Measurements from ENCODE around the gene ANKRD44.

The ANKRD44 gene

GRCh38 chr2:197322143-197322542 lies 11.6 kb upstream of the ANKRD44 start:
- Histone ChIP-seq H3K14ac (ENCODE audit: low read length in 2 of 2) (no peak overlapping the region), H2BK15ac (ENCODE audit: low read depth, poor library complexity, severe bottlenecking) (no peak overlapping the region), H2BK12ac (ENCODE audit: low read length in 2 of 2) (no peak overlapping the region), H3K36me3 (ENCODE audit: control insufficient read depth in 1 of 2, insufficient read depth in 2 of 2, low read depth in 1 of 2, low read length in 2 of 2) (no peaks in the 10 kb centered on the region), H3K4me1 (ENCODE audit: control insufficient read depth, insufficient read depth, low read depth, low read length) (peaks cover 7% of the 10 kb centered on the region), H3K9ac (ENCODE audit: low read length) (no peak overlapping the region), H4K91ac (ENCODE audit: low read length) (no peak overlapping the region), H3K4me3 (ENCODE audit: insufficient read depth in 1 of 2, low read depth in 1 of 2, low read length in 2 of 2) (no peak overlapping the region), H3K18ac (ENCODE audit: low read depth in 1 of 2, low read length in 2 of 2) (no peak overlapping the region), H3K23ac (ENCODE audit: low read length in 2 of 2) (no peak overlapping the region), H2AK5ac (ENCODE audit: low read length, severe bottlenecking) (no peak overlapping the region), H3K79me1 (replicated peaks; ENCODE audit: low read length, poor library complexity, severe bottlenecking) (no peaks in the 10 kb centered on the region), H4K8ac (ENCODE audit: low read length) (no peak overlapping the region), H2BK5ac (ENCODE audit: low read depth, low read length, poor library complexity, severe bottlenecking) (no peak overlapping the region), H3K4me2 (ENCODE audit: low read length, poor library complexity, severe bottlenecking) (no peak overlapping the region), H2AFZ (ENCODE audit: low read depth, low read length) (no peak overlapping the region), H2BK120ac (ENCODE audit: low read depth, low read length) (no peak overlapping the region), H3K9me3 (ENCODE audit: control insufficient read depth, low read length) (no peaks in the 10 kb centered on the region), H3K27ac (ENCODE audit: low read length, poor library complexity, severe bottlenecking) (no peak overlapping the region), H3K27me3 (ENCODE audit: control insufficient read depth in 1 of 2, insufficient read depth in 1 of 2, low read length in 2 of 2) (peaks cover 0 to 11% of the 10 kb centered on the region in 2 experiments), H3K4ac (ENCODE audit: low read depth in 1 of 2, low read length in 2 of 2) (no peak overlapping the region)
- DNase-seq = no peak
- WGBS = 87% methylated on average over 2 of the region's 2 CpGs

GRCh38 chr2:197315371-197315770 lies 4.8 kb upstream of the ANKRD44 start:
- Histone ChIP-seq H3K4me1 (ENCODE audit: control insufficient read depth, insufficient read depth, low read depth, low read length) (peaks cover 5% of the 10 kb centered on the region), H2BK120ac (ENCODE audit: low read depth, low read length) (no peak overlapping the region)
- no peak for DNase-seq

GRCh38 chr2:197312186-197312585 lies 1.6 kb upstream of the ANKRD44 start:
- no peak overlapping the region for H3K4ac ChIP-seq (ENCODE audit: low read depth in 1 of 2, low read length in 2 of 2)
- no peak overlapping the region for H2BK12ac ChIP-seq (ENCODE audit: low read length in 2 of 2)

More at GRCh38 chr2:197315371-197315770, 4.8 kb upstream of the ANKRD44 start:
- H3K79me1 ChIP-seq (replicated peaks; ENCODE audit: low read length, poor library complexity, severe bottlenecking) = no peaks in the 10 kb centered on the region
- peaks cover 0 to 10% of the 10 kb centered on the region in 2 experiments for H3K27me3 ChIP-seq (ENCODE audit: control insufficient read depth in 1 of 2, insufficient read depth in 1 of 2, low read length in 2 of 2)
- no peaks in the 10 kb centered on the region for H3K36me3 ChIP-seq (ENCODE audit: control insufficient read depth in 1 of 2, insufficient read depth in 2 of 2, low read depth in 1 of 2, low read length in 2 of 2)
- H4K91ac ChIP-seq (ENCODE audit: low read length) = no peak overlapping the region
- H3K27ac ChIP-seq (ENCODE audit: low read length, poor library complexity, severe bottlenecking) = no peak overlapping the region
- no peak overlapping the region for H3K9ac ChIP-seq (ENCODE audit: low read length)
- H2BK5ac ChIP-seq (ENCODE audit: low read depth, low read length, poor library complexity, severe bottlenecking) = no peak overlapping the region
- H2AFZ ChIP-seq (ENCODE audit: low read depth, low read length) = no peak overlapping the region
- no peak overlapping the region for H2BK12ac ChIP-seq (ENCODE audit: low read length in 2 of 2)
- H3K23ac ChIP-seq (ENCODE audit: low read length in 2 of 2) = no peak overlapping the region
- H3K4me3 ChIP-seq (ENCODE audit: insufficient read depth in 1 of 2, low read depth in 1 of 2, low read length in 2 of 2) = no peak overlapping the region
- no peak overlapping the region for H2BK15ac ChIP-seq (ENCODE audit: low read depth, poor library complexity, severe bottlenecking)
- H4K8ac ChIP-seq (ENCODE audit: low read length) = no peak overlapping the region
- H3K18ac ChIP-seq (ENCODE audit: low read depth in 1 of 2, low read length in 2 of 2) = no peak overlapping the region
- no peak overlapping the region for H2AK5ac ChIP-seq (ENCODE audit: low read length, severe bottlenecking)
- H3K9me3 ChIP-seq (ENCODE audit: control insufficient read depth, low read length) = no peaks in the 10 kb centered on the region
- no peak overlapping the region for H3K4ac ChIP-seq (ENCODE audit: low read depth in 1 of 2, low read length in 2 of 2)
- no peak overlapping the region for H3K4me2 ChIP-seq (ENCODE audit: low read length, poor library complexity, severe bottlenecking)
- no peak overlapping the region for H3K14ac ChIP-seq (ENCODE audit: low read length in 2 of 2)

GRCh38 chr2:197311421-197312033 lies 947 bp upstream of the ANKRD44 start:
- Histone ChIP-seq H2AFZ (ENCODE audit: low read depth, low read length) (no peak overlapping the region), H3K79me1 (replicated peaks; ENCODE audit: low read length, poor library complexity, severe bottlenecking) (peaks cover 4% of the 10 kb centered on the region), H3K18ac (ENCODE audit: low read depth in 1 of 2, low read length in 2 of 2) (no peak overlapping the region), H3K14ac (ENCODE audit: low read length in 2 of 2) (no peak overlapping the region), H3K27ac (ENCODE audit: low read length, poor library complexity, severe bottlenecking) (no peak overlapping the region), H3K4ac (ENCODE audit: low read depth in 1 of 2, low read length in 2 of 2) (no peak overlapping the region), H2BK15ac (ENCODE audit: low read depth, poor library complexity, severe bottlenecking) (no peak overlapping the region), H3K27me3 (ENCODE audit: control insufficient read depth in 1 of 2, insufficient read depth in 1 of 2, low read length in 2 of 2) (peaks cover 0 to 5% of the 10 kb centered on the region in 2 experiments), H3K4me1 (ENCODE audit: control insufficient read depth, insufficient read depth, low read depth, low read length) (peaks cover 11% of the 10 kb centered on the region), H3K4me2 (ENCODE audit: low read length, poor library complexity, severe bottlenecking) (peak overlapping the region; percentile 84), H2BK5ac (ENCODE audit: low read depth, low read length, poor library complexity, severe bottlenecking) (no peak overlapping the region), H3K9ac (ENCODE audit: low read length) (peak overlapping the region; percentile 77), H4K91ac (ENCODE audit: low read length) (no peak overlapping the region), H4K8ac (ENCODE audit: low read length) (no peak overlapping the region), H2AK5ac (ENCODE audit: low read length, severe bottlenecking) (no peak overlapping the region), H3K4me3 (ENCODE audit: insufficient read depth in 1 of 2, low read depth in 1 of 2, low read length in 2 of 2) (peak overlapping the region in 1 of 2 experiments; percentile 77), H3K36me3 (ENCODE audit: control insufficient read depth in 1 of 2, insufficient read depth in 2 of 2, low read depth in 1 of 2, low read length in 2 of 2) (no peaks in the 10 kb centered on the region), H3K9me3 (ENCODE audit: control insufficient read depth, low read length) (no peaks in the 10 kb centered on the region), H2BK12ac (ENCODE audit: low read length in 2 of 2) (no peak overlapping the region), H2BK120ac (ENCODE audit: low read depth, low read length) (no peak overlapping the region), H3K23ac (ENCODE audit: low read length in 2 of 2) (no peak overlapping the region)
- peak; percentile 23 for DNase-seq
- 55% methylated on average over 4 of the region's 6 CpGs for WGBS

More at GRCh38 chr2:197312186-197312585, 1.6 kb upstream of the ANKRD44 start:
- Histone ChIP-seq H2AK5ac (ENCODE audit: low read length, severe bottlenecking) (no peak overlapping the region), H3K23ac (ENCODE audit: low read length in 2 of 2) (no peak overlapping the region), H3K4me3 (ENCODE audit: insufficient read depth in 1 of 2, low read depth in 1 of 2, low read length in 2 of 2) (no peak overlapping the region), H2BK15ac (ENCODE audit: low read depth, poor library complexity, severe bottlenecking) (no peak overlapping the region), H3K79me1 (replicated peaks; ENCODE audit: low read length, poor library complexity, severe bottlenecking) (peaks cover 4% of the 10 kb centered on the region), H4K8ac (ENCODE audit: low read length) (no peak overlapping the region), H2AFZ (ENCODE audit: low read depth, low read length) (no peak overlapping the region), H3K27me3 (ENCODE audit: control insufficient read depth in 1 of 2, insufficient read depth in 1 of 2, low read length in 2 of 2) (peaks cover 0 to 10% of the 10 kb centered on the region in 2 experiments), H3K9ac (ENCODE audit: low read length) (no peak overlapping the region), H3K14ac (ENCODE audit: low read length in 2 of 2) (no peak overlapping the region), H2BK120ac (ENCODE audit: low read depth, low read length) (no peak overlapping the region), H3K9me3 (ENCODE audit: control insufficient read depth, low read length) (no peaks in the 10 kb centered on the region), H3K36me3 (ENCODE audit: control insufficient read depth in 1 of 2, insufficient read depth in 2 of 2, low read depth in 1 of 2, low read length in 2 of 2) (no peaks in the 10 kb centered on the region), H4K91ac (ENCODE audit: low read length) (no peak overlapping the region), H2BK5ac (ENCODE audit: low read depth, low read length, poor library complexity, severe bottlenecking) (no peak overlapping the region), H3K27ac (ENCODE audit: low read length, poor library complexity, severe bottlenecking) (no peak overlapping the region), H3K18ac (ENCODE audit: low read depth in 1 of 2, low read length in 2 of 2) (no peak overlapping the region), H3K4me1 (ENCODE audit: control insufficient read depth, insufficient read depth, low read depth, low read length) (peaks cover 11% of the 10 kb centered on the region), H3K4me2 (ENCODE audit: low read length, poor library complexity, severe bottlenecking) (no peak overlapping the region)
- 90% methylated on average over 3 of the region's 3 CpGs for WGBS
- DNase-seq = peak; percentile 89
